HepG2 (cell line): Measurements from ENCODE around the gene RGS11. TPM values are rescaled to one million over a fixed set of nuclear protein-coding genes. Genes with fewer than 3 reads are reported as not detected.

Experiments
- ATAC-seq: fragments of 200-7000 bp; cut with Tn5 transposase; 3 replicates; pipeline ENCODE4 v1.9.1; 2020; ENCODE audit warnings: mild to moderate bottlenecking, moderate library complexity
- BruUV-seq: library from RNA; stranded (reverse); fragments of 400-500 nt; replicated peaks from 2 replicates; lab custom pipeline; 2021; lab: Mats Ljungman, UMichigan
- CTCF ChIA-PET: fragments of 300-600 bp; formaldehyde crosslinking; extraction: SDS; loops from one replicate; lab custom pipeline; 2021; ENCODE audit warnings: low total read pairs, inconsistent platforms, low intra/inter-chr PET ratio; lab: Yijun Ruan, JAX
- POLR2A ChIA-PET: fragments of 350-600 bp; sonication (Branson Sonifier 250); formaldehyde crosslinking; loops from one replicate; lab custom pipeline; 2020; ENCODE audit warnings: antibody characterized with exemption, inconsistent platforms; lab: Yijun Ruan, JAX
- DNase-seq: peaks from one replicate; pipeline ENCODE4 v3.0.0-alpha.2; 2015; ENCODE audit warnings: low spot score
- FAIRE-seq: peaks from 3 replicates; lab custom pipeline; 2011; peaks lifted over from hg19 to GRCh38; lab: Jason Lieb, UNC
- H2AFZ ChIP-seq: one replicate; pipeline ENCODE4 v1.6.1; 2011; ENCODE audit warnings: low read length, inconsistent platforms
- H3K27ac ChIP-seq: fragments of 300-600 bp; 3 replicates; pipeline ENCODE4 v1.8.0; 2011; ENCODE audit warnings: mixed run types, mild to moderate bottlenecking, mixed read lengths, low read length, inconsistent platforms; ENCODE audit not compliant: insufficient read depth; ENCODE audit errors: extremely low read length
- H3K27me3 ChIP-seq, 2 experiments: fragments of 200-600 bp in 1 of 2; 2 replicates in 1 of 2; 3 replicates in 1 of 2; pipeline versions ENCODE4 v1.6.0 to v1.8.0; 2011; ENCODE audit warnings: low read length in 2 of 2, mild to moderate bottlenecking in 2 of 2, moderate library complexity in 2 of 2, inconsistent platforms in 1 of 2; ENCODE audit not compliant: insufficient read depth in 2 of 2, control insufficient read depth in 1 of 2
- H3K36me3 ChIP-seq, 2 experiments: fragments of 200-600 bp in 1 of 2; replicated peaks in 1 of 2; 2 replicates in 1 of 2; 3 replicates in 1 of 2; pipeline versions ENCODE4 v1.5.1 to v1.8.0; 2011; ENCODE audit warnings: low read length in 2 of 2, inconsistent platforms in 1 of 2; ENCODE audit not compliant: insufficient read depth in 2 of 2, control insufficient read depth in 1 of 2
- H3K4me1 ChIP-seq: 2 replicates; pipeline ENCODE4 v1.5.1; 2012; ENCODE audit warnings: low read length, inconsistent platforms; ENCODE audit not compliant: insufficient read depth
- H3K4me2 ChIP-seq: 2 replicates; pipeline ENCODE4 v1.6.0; 2011; ENCODE audit warnings: low read depth, low read length, inconsistent platforms
- H3K4me3 ChIP-seq, 3 experiments: fragments of 200-600 bp in 1 of 3; sonication (generic), shearing (Covaris generic) in 1 of 3; replicated peaks in 1 of 3; 2 replicates each; pipeline ENCODE4 v1.5.1; 2011 to 2016; ENCODE audit warnings: low read length in 3 of 3, inconsistent platforms in 2 of 3, low read depth in 2 of 3, mild to moderate bottlenecking in 2 of 3, control low read depth in 1 of 3, mixed read lengths in 1 of 3; ENCODE audit not compliant: insufficient read depth in 1 of 3
- H3K79me2 ChIP-seq: one replicate; pipeline ENCODE4 v1.6.1; 2011; ENCODE audit warnings: low read length, inconsistent platforms; ENCODE audit not compliant: insufficient read depth
- H3K9ac ChIP-seq: 2 replicates; pipeline ENCODE4 v1.6.0; 2011; ENCODE audit warnings: mild to moderate bottlenecking, low read depth, low read length, inconsistent platforms; ENCODE audit not compliant: insufficient read depth
- H3K9me3 ChIP-seq: 2 replicates; pipeline ENCODE4 v1.5.1; 2012; ENCODE audit warnings: mild to moderate bottlenecking, low read length
- H4K20me1 ChIP-seq: 2 replicates; pipeline ENCODE4 v1.6.0; 2011; ENCODE audit warnings: inconsistent platforms, mild to moderate bottlenecking, low read length, moderate library complexity; ENCODE audit not compliant: insufficient read depth
- ATF2 ChIP-seq: sonication (generic); formaldehyde crosslinking; IDR thresholded peaks from 2 replicates; pipeline ENCODE4 v1.4.0; 2020; ENCODE audit warnings: missing genetic modification reagents
- HMG20A ChIP-seq: IDR thresholded peaks from 2 replicates; pipeline ENCODE4 v1.6.1; 2016; ENCODE audit warnings: borderline replicate concordance
- KDM3A ChIP-seq: IDR thresholded peaks from 2 replicates; pipeline ENCODE4 v1.6.1; 2018; ENCODE audit warnings: low read depth, missing compliant biosample characterization
- PHB2 ChIP-seq: fragments of 450-650 bp; IDR thresholded peaks from 2 replicates; pipeline ENCODE4 v1.6.1; 2018; ENCODE audit not compliant: partially characterized antibody
- TAF15 ChIP-seq: fragments of 200-400 bp; formaldehyde crosslinking; IDR thresholded peaks from one replicate; pipeline ENCODE4 v1.6.1; 2018; ENCODE audit warnings: mild to moderate bottlenecking, low read depth, low read length; ENCODE audit not compliant: poor library complexity, severe bottlenecking
- U2AF2 ChIP-seq: fragments of 200-400 bp; formaldehyde crosslinking; IDR thresholded peaks from 2 replicates; pipeline ENCODE4 v1.6.1; 2017; ENCODE audit warnings: low read depth, mild to moderate bottlenecking, low read length
- ZNF383 ChIP-seq: sonication (generic); formaldehyde crosslinking; IDR thresholded peaks from 2 replicates; pipeline ENCODE4 v1.4.0; 2020; ENCODE audit warnings: missing genetic modification reagents, mild to moderate bottlenecking, borderline replicate concordance
- ZNF550 ChIP-seq: sonication (generic); formaldehyde crosslinking; IDR thresholded peaks from 2 replicates; pipeline ENCODE4 v1.4.0; 2020; ENCODE audit warnings: mild to moderate bottlenecking, missing genetic modification reagents, borderline replicate concordance
- ZNF777 ChIP-seq: sonication (generic); formaldehyde crosslinking; IDR thresholded peaks from 2 replicates; pipeline ENCODE4 v1.4.0; 2020; ENCODE audit warnings: missing genetic modification reagents
- WGBS: methylation state at CpG from one replicate; pipeline ENCODE4 v1.1.6; 2017; ENCODE audit warnings: low lambda C conversion rate; 5-methylcytosine and 5-hydroxymethylcytosine counted together
- in situ Hi-C: cut with HindIII; loops from 2 replicates; pipeline ENCODE4 v1.10.0; 2017; ENCODE audit warnings: low pct_unique_long_range_greater_than_20kb; ENCODE audit not compliant: extremely low pct_ligation_motif_present
- intact Hi-C: fragments of 100-400 bp; cut with micrococcal nuclease; formaldehyde crosslinking; loops from one replicate; pipeline ENCODE4 v1.10.0; 2022; ENCODE audit not compliant: unreplicated experiment
- polyA plus RNA-seq, 8 experiments: library from polyadenylated mRNA; depleted of rRNA in 3 of 8; stranded (reverse) in 7 of 8; unstranded in 1 of 8; fragments of >200 nt; fragmentation: Illumina TruSeq in 4 of 8; extraction: Trizol in 4 of 8; gene quantifications; 2 replicates each; pipeline versions ENCODE4 v1.2.1 to v1.2.3, GENCODE V29; 2011 to 2016; ENCODE audit warnings: low read depth in 4 of 8, missing spikeins in 1 of 8, mixed read lengths in 1 of 8; ENCODE audit not compliant: insufficient read depth in 1 of 8
- total RNA-seq, 5 experiments: library from RNA; depleted of rRNA; stranded (reverse); fragments of >200 nt; fragmentation: Illumina TruSeq; extraction: Trizol; gene quantifications; 2 replicates each; pipeline ENCODE4 v1.2.3, GENCODE V29; 2016; ENCODE audit warnings: low read depth in 1 of 5
- TF ChIP-seq, protein P1 (sequence below): IDR thresholded peaks from 2 replicates; pipeline ENCODE4 v1.6.1; 2016; ENCODE audit warnings: mild to moderate bottlenecking
- TF ChIP-seq, protein P2 (sequence below): sonication (generic); formaldehyde crosslinking; conservative IDR thresholded peaks from 2 replicates; pipeline ENCODE4 v1.5.0; 2020; ENCODE audit warnings: missing genetic modification reagents
- TF ChIP-seq, protein P3 (sequence below): sonication (generic); formaldehyde crosslinking; IDR thresholded peaks from 2 replicates; pipeline ENCODE4 v1.4.0; 2020; ENCODE audit warnings: missing genetic modification reagents

RGS11 gene
- total and polyA plus RNA-seq, 2 of the 13 experiments (the other 11 are each of a cell fraction or from before 2014, with no cell fraction given) = 0.11 TPM; not detected in 1

DNA sequence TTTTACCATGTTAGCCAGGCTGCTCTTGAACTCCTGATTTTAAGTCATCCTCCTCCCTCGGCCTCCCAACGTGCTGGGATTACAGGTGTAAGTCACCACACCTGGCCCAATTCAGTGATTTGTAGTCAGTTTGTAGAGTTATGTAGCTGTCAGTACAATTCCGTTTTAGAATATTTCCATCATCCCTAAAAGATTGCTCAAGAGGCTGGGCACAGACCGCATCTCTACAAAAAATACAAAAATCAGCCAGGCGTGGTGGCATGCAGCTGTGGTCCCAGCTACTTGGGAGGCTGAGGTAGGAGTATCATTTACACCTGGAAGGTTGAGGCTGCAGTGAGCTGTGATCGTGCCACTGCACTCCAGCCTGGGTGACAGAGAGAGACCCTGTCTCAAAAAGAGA, 20.6 kb downstream of the RGS11 start (continued):
- TF ChIP-seq TAF15 = no peak
- TF ChIP-seq ZNF550 = no peak
- TF ChIP-seq PHB2 = no peak
- no peak for TF ChIP-seq U2AF2
- TF ChIP-seq, protein P1, sequence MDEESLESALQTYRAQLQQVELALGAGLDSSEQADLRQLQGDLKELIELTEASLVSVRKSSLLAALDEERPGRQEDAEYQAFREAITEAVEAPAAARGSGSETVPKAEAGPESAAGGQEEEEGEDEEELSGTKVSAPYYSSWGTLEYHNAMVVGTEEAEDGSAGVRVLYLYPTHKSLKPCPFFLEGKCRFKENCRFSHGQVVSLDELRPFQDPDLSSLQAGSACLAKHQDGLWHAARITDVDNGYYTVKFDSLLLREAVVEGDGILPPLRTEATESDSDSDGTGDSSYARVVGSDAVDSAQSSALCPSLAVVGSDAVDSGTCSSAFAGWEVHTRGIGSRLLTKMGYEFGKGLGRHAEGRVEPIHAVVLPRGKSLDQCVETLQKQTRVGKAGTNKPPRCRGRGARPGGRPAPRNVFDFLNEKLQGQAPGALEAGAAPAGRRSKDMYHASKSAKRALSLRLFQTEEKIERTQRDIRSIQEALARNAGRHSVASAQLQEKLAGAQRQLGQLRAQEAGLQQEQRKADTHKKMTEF (CRISPR knock-in tag) = no peak
- no peak for TF ChIP-seq HMG20A (CRISPR knock-in tag)
- TF ChIP-seq KDM3A = no peak
- TF ChIP-seq, protein P2, sequence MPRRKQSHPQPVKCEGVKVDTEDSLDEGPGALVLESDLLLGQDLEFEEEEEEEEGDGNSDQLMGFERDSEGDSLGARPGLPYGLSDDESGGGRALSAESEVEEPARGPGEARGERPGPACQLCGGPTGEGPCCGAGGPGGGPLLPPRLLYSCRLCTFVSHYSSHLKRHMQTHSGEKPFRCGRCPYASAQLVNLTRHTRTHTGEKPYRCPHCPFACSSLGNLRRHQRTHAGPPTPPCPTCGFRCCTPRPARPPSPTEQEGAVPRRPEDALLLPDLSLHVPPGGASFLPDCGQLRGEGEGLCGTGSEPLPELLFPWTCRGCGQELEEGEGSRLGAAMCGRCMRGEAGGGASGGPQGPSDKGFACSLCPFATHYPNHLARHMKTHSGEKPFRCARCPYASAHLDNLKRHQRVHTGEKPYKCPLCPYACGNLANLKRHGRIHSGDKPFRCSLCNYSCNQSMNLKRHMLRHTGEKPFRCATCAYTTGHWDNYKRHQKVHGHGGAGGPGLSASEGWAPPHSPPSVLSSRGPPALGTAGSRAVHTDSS (CRISPR knock-in tag) = no peak

GRCh38 chr16:254461-254860, 21.3 kb downstream of the RGS11 start:
- H3K4me1 ChIP-seq = no peaks in the 10 kb centered on the region; the same call in 1 of the 2 replicates
- 96% methylated on average over 25 of the region's 25 CpGs for WGBS
- no peak overlapping the region for H3K4me2 ChIP-seq
- no peaks in the 10 kb centered on the region for H3K9me3 ChIP-seq
- no peak overlapping the region for H3K27ac ChIP-seq
- TF ChIP-seq ZNF383 (CRISPR knock-in tag) = no peak
- TF ChIP-seq ZNF777 (CRISPR knock-in tag) = no peak
- no peak for TF ChIP-seq ATF2
- TF ChIP-seq, protein P3, sequence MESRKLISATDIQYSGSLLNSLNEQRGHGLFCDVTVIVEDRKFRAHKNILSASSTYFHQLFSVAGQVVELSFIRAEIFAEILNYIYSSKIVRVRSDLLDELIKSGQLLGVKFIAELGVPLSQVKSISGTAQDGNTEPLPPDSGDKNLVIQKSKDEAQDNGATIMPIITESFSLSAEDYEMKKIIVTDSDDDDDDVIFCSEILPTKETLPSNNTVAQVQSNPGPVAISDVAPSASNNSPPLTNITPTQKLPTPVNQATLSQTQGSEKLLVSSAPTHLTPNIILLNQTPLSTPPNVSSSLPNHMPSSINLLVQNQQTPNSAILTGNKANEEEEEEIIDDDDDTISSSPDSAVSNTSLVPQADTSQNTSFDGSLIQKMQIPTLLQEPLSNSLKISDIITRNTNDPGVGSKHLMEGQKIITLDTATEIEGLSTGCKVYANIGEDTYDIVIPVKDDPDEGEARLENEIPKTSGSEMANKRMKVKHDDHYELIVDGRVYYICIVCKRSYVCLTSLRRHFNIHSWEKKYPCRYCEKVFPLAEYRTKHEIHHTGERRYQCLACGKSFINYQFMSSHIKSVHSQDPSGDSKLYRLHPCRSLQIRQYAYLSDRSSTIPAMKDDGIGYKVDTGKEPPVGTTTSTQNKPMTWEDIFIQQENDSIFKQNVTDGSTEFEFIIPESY = no peak
- TF ChIP-seq, all 625 proteins: peak for 0
- FAIRE-seq = no peak
- no peak for ATAC-seq
- in situ Hi-C loops (no loop called here), intact Hi-C loops (no loop called here)
- H3K9ac ChIP-seq = no peak overlapping the region
- ChIA-PET CTCF (no interaction called here), POLR2A (no interaction called here)
- no peak for DNase-seq
- BruUV-seq = no TSS peak
- peaks cover 8 to 33% of the 10 kb centered on the region in 2 experiments; a peak in 4 of 5 replicates for H3K36me3 ChIP-seq
- H4K20me1 ChIP-seq = no peaks in the 10 kb centered on the region
- no peaks in the 10 kb centered on the region for H3K27me3 ChIP-seq
- no peak overlapping the region for H2AFZ ChIP-seq
- H3K79me2 ChIP-seq = no peaks in the 10 kb centered on the region
- no peak overlapping the region for H3K4me3 ChIP-seq
